Liver (tissue), 9 donors: ENCODE measurements around the gene EFNA2. TPM values are rescaled to one million over a fixed set of nuclear protein-coding genes. Genes with fewer than 3 reads are reported as not detected.

Experiments used
- DNase-seq: peaks from one replicate; pipeline ENCODE4 v3.0.0-alpha.2; 2017; ENCODE audit warnings: low spot score
- H3K27ac ChIP-seq, 2 donors: one replicate each; pipeline ENCODE4 v1.7.0; 2013; ENCODE audit warnings: inconsistent platforms in 2 of 2, low read length in 2 of 2, control low read depth in 1 of 2, low read depth in 1 of 2, mild to moderate bottlenecking in 1 of 2
- H3K27me3 ChIP-seq, 4 donors: one replicate each; pipeline versions ENCODE4 v1.6.1 to v1.7.0; 2013; ENCODE audit warnings: low read length in 3 of 4, inconsistent platforms in 1 of 4, mild to moderate bottlenecking in 1 of 4, moderate library complexity in 1 of 4; ENCODE audit not compliant: control insufficient read depth in 4 of 4, insufficient read depth in 4 of 4
- H3K36me3 ChIP-seq, 4 donors: one replicate each; pipeline versions ENCODE4 v1.6.1 to v1.7.0; 2013; ENCODE audit warnings: low read length in 3 of 4, mild to moderate bottlenecking in 3 of 4, low read depth in 1 of 4, moderate library complexity in 1 of 4; ENCODE audit not compliant: control insufficient read depth in 4 of 4, insufficient read depth in 3 of 4
- H3K4me1 ChIP-seq, 4 donors: one replicate each; pipeline versions ENCODE4 v1.6.1 to v1.7.0; 2013; ENCODE audit warnings: low read length in 3 of 4, mild to moderate bottlenecking in 3 of 4, moderate library complexity in 1 of 4; ENCODE audit not compliant: control insufficient read depth in 4 of 4, insufficient read depth in 4 of 4
- H3K4me3 ChIP-seq, 3 donors: one replicate each; pipeline versions ENCODE4 v1.6.1 to v1.7.0; 2013; ENCODE audit warnings: low read length in 3 of 3, control low read depth in 1 of 3, low read depth in 1 of 3, mild to moderate bottlenecking in 1 of 3
- H3K9ac ChIP-seq, 2 donors: one replicate each; pipeline ENCODE4 v1.7.0; 2013; ENCODE audit warnings: low read length in 2 of 2, mild to moderate bottlenecking in 2 of 2, moderate library complexity in 2 of 2, control low read depth in 1 of 2, low read depth in 1 of 2
- H3K9me3 ChIP-seq, 4 donors: one replicate each; pipeline versions ENCODE4 v1.6.1 to v1.7.0; 2013; ENCODE audit warnings: low read length in 3 of 4; ENCODE audit not compliant: control insufficient read depth in 4 of 4
- ATF3 ChIP-seq: IDR thresholded peaks from 2 replicates; pipeline ENCODE4 v1.6.1; 2016; ENCODE audit warnings: antibody characterized with exemption
- CTCF ChIP-seq: fragments of 150-350 bp; IDR thresholded peaks from 2 replicates; pipeline ENCODE4 v1.5.1; 2017; ENCODE audit warnings: improper control_type of control experiment, low read depth, low read length; ENCODE audit not compliant: missing input control
- EGR1 ChIP-seq, 2 donors: IDR thresholded peaks; 2 replicates each; pipeline ENCODE4 v1.6.1; 2016 to 2018; ENCODE audit warnings: antibody characterized with exemption in 2 of 2, low read depth in 2 of 2
- FOXA2 ChIP-seq: IDR thresholded peaks from 2 replicates; pipeline ENCODE4 v1.6.1; 2016; ENCODE audit warnings: antibody characterized with exemption
- GABPA ChIP-seq, 2 donors: IDR thresholded peaks in 1 of 2; conservative IDR thresholded peaks in 1 of 2; 2 replicates each; pipeline ENCODE4 v1.6.1; 2016; ENCODE audit warnings: antibody characterized with exemption in 2 of 2, mild to moderate bottlenecking in 1 of 2, moderate library complexity in 1 of 2
- HNF4A ChIP-seq, 2 donors: conservative IDR thresholded peaks; 2 replicates each; pipeline ENCODE4 v1.6.1; 2016; ENCODE audit warnings: antibody characterized with exemption in 2 of 2, mild to moderate bottlenecking in 2 of 2
- HNF4G ChIP-seq: IDR thresholded peaks from 2 replicates; pipeline ENCODE4 v1.6.1; 2016; ENCODE audit warnings: antibody characterized with exemption
- MAX ChIP-seq: IDR thresholded peaks from 2 replicates; pipeline ENCODE4 v1.6.1; 2016; ENCODE audit warnings: antibody characterized with exemption
- NR2F2 ChIP-seq: IDR thresholded peaks from 2 replicates; pipeline ENCODE4 v1.6.1; 2016; ENCODE audit warnings: antibody characterized with exemption
- RAD21 ChIP-seq, 2 donors: IDR thresholded peaks; 2 replicates each; pipeline ENCODE4 v1.6.1; 2016; ENCODE audit warnings: antibody characterized with exemption in 2 of 2, mild to moderate bottlenecking in 2 of 2
- REST ChIP-seq: IDR thresholded peaks from 2 replicates; pipeline ENCODE4 v1.6.1; 2016; ENCODE audit warnings: antibody characterized with exemption, mild to moderate bottlenecking
- RXRA ChIP-seq, 2 donors: IDR thresholded peaks; 2 replicates each; pipeline ENCODE4 v1.6.1; 2017 to 2018; ENCODE audit warnings: antibody characterized with exemption in 2 of 2, mild to moderate bottlenecking in 1 of 2
- SP1 ChIP-seq: IDR thresholded peaks from 2 replicates; pipeline ENCODE4 v1.6.1; 2018; ENCODE audit warnings: antibody characterized with exemption, mild to moderate bottlenecking
- TAF1 ChIP-seq: conservative IDR thresholded peaks from 2 replicates; pipeline ENCODE4 v1.6.1; 2016; ENCODE audit warnings: antibody characterized with exemption, mild to moderate bottlenecking
- YY1 ChIP-seq: IDR thresholded peaks from 2 replicates; pipeline ENCODE4 v1.6.1; 2016; ENCODE audit warnings: antibody characterized with exemption, mild to moderate bottlenecking
- ZBTB33 ChIP-seq: IDR thresholded peaks from 2 replicates; pipeline ENCODE4 v1.6.1; 2016; ENCODE audit warnings: antibody characterized with exemption
- WGBS: extraction: QIAGEN DNeasy Blood & Tissue Kit; methylation state at CpG from one replicate; pipeline ENCODE4 v1.1.7; 2013; 5-methylcytosine and 5-hydroxymethylcytosine counted together
- polyA plus RNA-seq, 2 donors: library from polyadenylated mRNA; stranded (reverse) in 1 of 2; unstranded in 1 of 2; fragments of 200-250 nt in 1 of 2; fragments of >200 nt in 1 of 2; fragmentation: Nextera tagmentation in 1 of 2; extraction: Ambion mirVana in 1 of 2; gene quantifications; one replicate each; pipeline versions ENCODE4 v1.2.1 to v1.2.3, GENCODE V29; 2013 to 2015
- total RNA-seq, 2 donors: library from RNA; depleted of rRNA; stranded (reverse); fragments of >200 nt; gene quantifications; one replicate each; pipeline ENCODE4 v1.2.3, GENCODE V29; 2014
- donor health status: healthy.
- donor health status: healthy.
- donor health status: healthy.
- donor health status: healthy.
- donor health status: healthy.

EFNA2 gene
- total and polyA plus RNA-seq, 4 donors: 0.98 to 9.8 (median 4.3) TPM

- Histone ChIP-seq H3K9ac (no peak overlapping the region), H3K4me3 (no peak overlapping the region), H3K27ac (peak overlapping the region; percentile 28 to 56), H3K27me3 (no peaks in the 10 kb centered on the region), H3K4me1 (peaks cover 34 to 85% (median 64%) of the 10 kb centered on the region in 4 donors), H3K36me3 (peaks cover 19 to 30% (median 21%) of the 10 kb centered on the region in 4 donors), H3K9me3 (no peaks in the 10 kb centered on the region)
- TF ChIP-seq HNF4G: no peak
- no peak for TF ChIP-seq HNF4A (conservative IDR thresholded peaks at IDR 0.05)
- no peak for TF ChIP-seq NR2F2
- TF ChIP-seq MAX: no peak
- TF ChIP-seq FOXA2: no peak
- no peak for TF ChIP-seq TAF1
- TF ChIP-seq YY1: no peak
- no peak for TF ChIP-seq GABPA (IDR thresholded peaks at IDR 0.05 in 1 of 2, conservative IDR thresholded peaks at IDR 0.05 in 1 of 2)
- TF ChIP-seq ZBTB33: no peak
- TF ChIP-seq CTCF: no peak
- no peak for TF ChIP-seq ATF3
- no peak for TF ChIP-seq RAD21 (IDR thresholded peaks at IDR 0.05)
- TF ChIP-seq EGR1 (IDR thresholded peaks at IDR 0.05; ENCODE audit: low read depth in 2 of 2): no peak
- WGBS: 84% methylated on average over 8 of the region's 8 CpGs
- no peak for DNase-seq
Measured at GRCh38 chr19:1258163-1258492, 27.5 kb upstream of the EFNA2 start.

- no peak for TF ChIP-seq HNF4A (conservative IDR thresholded peaks at IDR 0.05)
- no peak for TF ChIP-seq ZBTB33
- no peak for TF ChIP-seq FOXA2
- no peak for TF ChIP-seq RXRA (IDR thresholded peaks at IDR 0.05)
- no peak for TF ChIP-seq SP1
- TF ChIP-seq TAF1: no peak
- no peak for TF ChIP-seq REST
- no peak for TF ChIP-seq MAX
- no peak for TF ChIP-seq RAD21 (IDR thresholded peaks at IDR 0.05)
- no peak for TF ChIP-seq HNF4G
- no peak for TF ChIP-seq EGR1 (IDR thresholded peaks at IDR 0.05; ENCODE audit: low read depth in 2 of 2)
- Histone ChIP-seq H3K9me3 (no peaks in the 10 kb centered on the region), H3K27ac (peak overlapping the region; percentile 82 to 97), H3K36me3 (peaks cover 19 to 30% (median 21%) of the 10 kb centered on the region in 4 donors), H3K4me1 (peaks cover 31 to 80% (median 61%) of the 10 kb centered on the region in 4 donors), H3K9ac (no peak overlapping the region), H3K4me3 (peak overlapping the region in 1 of 3 donors; percentile 4), H3K27me3 (no peaks in the 10 kb centered on the region)
- no peak for DNase-seq
- 35% methylated on average over 15 of the region's 15 CpGs for WGBS
Measured at GRCh38 chr19:1258707-1259205, 26.9 kb upstream of the EFNA2 start.
